Thyroid gland (tissue), 4 donors: ENCODE results near the gene PRXL2A. TPM values are rescaled to one million over a fixed set of nuclear protein-coding genes. Genes with fewer than 3 reads are reported as not detected.
"Not testable (repeated sequence)": the region's sequence is repeated elsewhere in the genome, so short reads cannot be mapped to it uniquely, and the experiment has no call there.

Experiments used
- DNase-seq, 2 donors: peaks; one replicate each; pipeline ENCODE4 v3.0.0-alpha.2; 2019
- H3K27ac ChIP-seq, 3 donors: fragments of 200-600 bp; sonication (generic); 1 replicate in 2 of 3; 2 replicates in 1 of 3; pipeline ENCODE4 v1.5.1; 2016 to 2019; ENCODE audit warnings: mild to moderate bottlenecking in 1 of 3, moderate library complexity in 1 of 3
- H3K27me3 ChIP-seq: fragments of 200-600 bp; sonication (generic); one replicate; pipeline ENCODE4 v1.5.1; 2019
- H3K36me3 ChIP-seq, 2 donors: fragments of 200-600 bp; sonication (generic); one replicate each; pipeline ENCODE4 v1.5.1; 2016 to 2019
- H3K4me1 ChIP-seq, 2 donors: fragments of 200-600 bp; sonication (generic); one replicate each; pipeline ENCODE4 v1.5.1; 2017 to 2019
- H3K4me3 ChIP-seq, 3 donors: fragments of 200-600 bp; sonication (generic); replicated peaks in 1 of 3; 1 replicate in 2 of 3; 2 replicates in 1 of 3; pipeline ENCODE4 v1.5.1; 2016; ENCODE audit warnings: mild to moderate bottlenecking in 1 of 3
- H3K9me3 ChIP-seq: fragments of 200-600 bp; sonication (generic); one replicate; pipeline ENCODE4 v1.5.1; 2017
- CTCF ChIP-seq, 6 experiments: fragments of 200-600 bp in 3 of 6; fragments of 450-650 bp in 3 of 6; sonication (generic) in 3 of 6; IDR thresholded peaks; one replicate each; pipeline ENCODE4 v1.5.1; 2016 to 2019; ENCODE audit warnings: antibody characterized with exemption in 6 of 6, mild to moderate bottlenecking in 2 of 6, inconsistent platforms in 1 of 6, moderate library complexity in 1 of 6
- POLR2A ChIP-seq, 2 donors: fragments of 450-650 bp; IDR thresholded peaks; one replicate each; pipeline ENCODE4 v1.6.1; 2017; ENCODE audit warnings: antibody characterized with exemption in 2 of 2, mild to moderate bottlenecking in 2 of 2, moderate library complexity in 1 of 2
- WGBS, 2 donors: methylation state at CpG; one replicate each; pipeline ENCODE4 v1.1.5; 2017; 5-methylcytosine and 5-hydroxymethylcytosine counted together
- intact Hi-C: fragments of 100-400 bp; cut with DNase I; formaldehyde crosslinking; loops from one replicate; pipeline ENCODE4 v1.15.1; 2023
- total RNA-seq, 4 donors: library from RNA; depleted of rRNA; stranded (reverse); fragments of >200 nt; gene quantifications; one replicate each; pipeline ENCODE4 v1.2.3, GENCODE V29; 2016

Gene PRXL2A
- total RNA-seq, 4 donors from 2014 or later, result 68.2 to 93.3 (median 79.7) TPM

GRCh38 chr10:80413271-80413996 lies 5.1 kb downstream of the PRXL2A start:
- WGBS, 2 donors, result 42 to 46% methylated on average over 12 of the region's 12 CpGs
- Histone ChIP-seq H3K4me3 (no peak overlapping the region), H3K9me3 (no peaks in the 10 kb centered on the region), H3K27ac (peak overlapping the region; percentile 57 to 98 (median 59)), H3K4me1 (peaks cover 58 to 76% of the 10 kb centered on the region in 2 donors), H3K36me3 (no peaks in the 10 kb centered on the region), H3K27me3 (no peaks in the 10 kb centered on the region)
- TF ChIP-seq POLR2A (IDR thresholded peaks at IDR 0.05) (no peak), CTCF (IDR thresholded peaks at IDR 0.05) (no peak)
- peak; percentile 77 to 82 for DNase-seq
- intact Hi-C loops, result no loop called here

GRCh38 chr10:80414142-80414895 lies 6.0 kb downstream of the PRXL2A start:
- TF ChIP-seq CTCF (IDR thresholded peaks at IDR 0.05), result no peak
- TF ChIP-seq POLR2A (IDR thresholded peaks at IDR 0.05), result no peak
- Histone ChIP-seq H3K4me1 (peaks cover 52 to 72% of the 10 kb centered on the region in 2 donors), H3K9me3 (no peaks in the 10 kb centered on the region)

GRCh38 chr10:80415734-80416478 lies 7.6 kb downstream of the PRXL2A start:
- no peak for TF ChIP-seq POLR2A (IDR thresholded peaks at IDR 0.05)
- no peak for TF ChIP-seq CTCF (IDR thresholded peaks at IDR 0.05)
- Histone ChIP-seq H3K27ac (peak overlapping the region; percentile 75 to 98 (median 79)), H3K4me3 (no peak overlapping the region), H3K27me3 (no peaks in the 10 kb centered on the region), H3K9me3 (no peaks in the 10 kb centered on the region), H3K4me1 (peaks cover 37 to 58% of the 10 kb centered on the region in 2 donors), H3K36me3 (no peaks in the 10 kb centered on the region)
- intact Hi-C loops, result no loop called here
- DNase-seq, result no peak
- WGBS, 2 donors, result 82 to 86% methylated on average over 3 of the region's 3 CpGs

More at GRCh38 chr10:80414142-80414895, 6.0 kb downstream of the PRXL2A start:
- peak in 1 of 2 donors; percentile 13 for DNase-seq
- H3K36me3 ChIP-seq, result no peaks in the 10 kb centered on the region
- 67 to 73% methylated on average over 7 of the region's 7 CpGs for WGBS, 2 donors
- peak overlapping the region; percentile 59 to 98 (median 75) for H3K27ac ChIP-seq
- H3K27me3 ChIP-seq, result no peaks in the 10 kb centered on the region
- no peak overlapping the region for H3K4me3 ChIP-seq
- intact Hi-C loops, result no loop called here

- Histone ChIP-seq H3K4me3 (no peak overlapping the region), H3K4me1 (peaks cover 30 to 51% of the 10 kb centered on the region in 2 donors), H3K27me3 (no peaks in the 10 kb centered on the region), H3K9me3 (no peaks in the 10 kb centered on the region), H3K27ac (peak overlapping the region; percentile 75 to 98 (median 79)), H3K36me3 (no peaks in the 10 kb centered on the region)
- peak in 1 of 2 donors; percentile 33 for TF ChIP-seq POLR2A (IDR thresholded peaks at IDR 0.05)
- no peak for TF ChIP-seq CTCF (IDR thresholded peaks at IDR 0.05)
- 32 to 34% methylated on average over 15 of the region's 15 CpGs for WGBS, 2 donors
- peak; percentile 91 to 93 for DNase-seq
- intact Hi-C loops, result no loop called here
Measured at GRCh38 chr10:80416479-80417098, 8.2 kb downstream of the PRXL2A start.

GRCh38 chr10:80417256-80417655 lies 8.9 kb downstream of the PRXL2A start:
- H3K27ac ChIP-seq, H3K9me3 ChIP-seq, DNase-seq, H3K4me3 ChIP-seq, intact Hi-C loops, H3K36me3 ChIP-seq, H3K27me3 ChIP-seq: not testable (repeated sequence)
- peaks cover 26 to 44% of the 10 kb centered on the region in 2 donors for H3K4me1 ChIP-seq
- 80 to 82% methylated on average over 6 of the region's 6 CpGs for WGBS, 2 donors
